OCI-LY3 (cell line): ENCODE results near the gene ZNF580.

Experiments
- CTCF ChIP-seq: fragments of 200-600, 300-600 bp; sonication (generic); IDR thresholded peaks from 2 replicates; pipeline ENCODE4 v1.5.1; 2014; ENCODE audit warnings: antibody characterized with exemption, low read length, low read depth
- EZH2phosphoT487 ChIP-seq: fragments of 200-600 bp; shearing (Covaris generic); IDR thresholded peaks from 2 replicates; pipeline ENCODE4 v1.6.1; 2018; ENCODE audit warnings: antibody characterized with exemption, mixed run types, low read depth

GRCh38 chr19:55667511-55667910, 26.7 kb downstream of the ZNF580 start:
- TF ChIP-seq CTCF (no peak), EZH2phosphoT487 (no peak)
